Left lung (tissue), 10 donors: Measurements from ENCODE around the gene ACTN3. TPM values are rescaled to one million over a fixed set of nuclear protein-coding genes. Genes with fewer than 3 reads are reported as not detected.

Experiments used
- ATAC-seq: fragments of 200-7000 bp; cut with Tn5 transposase; one replicate; pipeline ENCODE4 v1.9.1; 2020; ENCODE audit warnings: moderate library complexity
- DNase-seq, 4 donors: peaks; one replicate each; pipeline ENCODE4 v3.0.0-alpha.2; 2013 to 2020
- H3K27ac ChIP-seq, 2 donors: fragments of 200-600 bp; sonication (generic) in 1 of 2; one replicate each; pipeline versions ENCODE4 v1.5.0 to v1.8.0; 2020 to 2021
- H3K27me3 ChIP-seq, 2 donors: fragments of 200-600 bp; sonication (generic) in 1 of 2; one replicate each; pipeline versions ENCODE4 v1.5.0 to v1.8.0; 2020 to 2021
- H3K36me3 ChIP-seq, 2 donors: fragments of 200-600 bp; sonication (generic) in 1 of 2; one replicate each; pipeline versions ENCODE4 v1.5.0 to v1.8.0; 2020 to 2021
- H3K4me1 ChIP-seq, 2 donors: fragments of 200-600 bp; one replicate each; pipeline ENCODE4 v1.8.0; 2021
- H3K4me3 ChIP-seq, 2 donors: fragments of 200-600 bp; sonication (generic) in 1 of 2; one replicate each; pipeline versions ENCODE4 v1.5.0 to v1.8.0; 2020 to 2021; ENCODE audit warnings: mild to moderate bottlenecking in 1 of 2
- H3K9me3 ChIP-seq, 2 donors: fragments of 200-600 bp; sonication (generic) in 1 of 2; one replicate each; pipeline versions ENCODE4 v1.5.0 to v1.8.0; 2020 to 2021
- CTCF ChIP-seq, 2 donors: fragments of 200-600 bp; sonication (generic) in 1 of 2; IDR thresholded peaks; one replicate each; pipeline versions ENCODE4 v1.5.0 to v1.8.0; 2021; ENCODE audit warnings: antibody characterized with exemption in 2 of 2
- intact Hi-C, 2 donors: fragments of 100-400 bp; cut with DNase I; formaldehyde crosslinking; loops; one replicate each; pipeline versions ENCODE4 v1.11.2 to v1.14.2; 2022
- polyA plus RNA-seq, 6 donors: library from polyadenylated mRNA; unstranded; fragments of 120-200 nt; gene quantifications; one replicate each; pipeline ENCODE4 v1.2.1, GENCODE V29; 2013; ENCODE audit not compliant: insufficient read length in 6 of 6
- total RNA-seq, 2 donors: library from RNA; stranded (reverse); fragmentation: NEBNext Ultra II Directional; extraction: Animal tissue kit (Norgen Biotek cat#: 25700); gene quantifications; one replicate each; pipeline ENCODE4 v1.2.1, GENCODE V29; 2021
- donor health status: DM: no; HTN: yes; CAD: no.
- donor health status: DM: no; HTN: no; CAD: no.

Gene ACTN3
- total and polyA plus RNA-seq, 8 donors: 0.06 to 0.16 TPM; not detected in 6

GRCh38 chr11:66548774-66549630, 2.3 kb downstream of the ACTN3 start:
- H3K27me3 ChIP-seq: peaks cover 0 to 7% of the 10 kb centered on the region in 2 donors
- no peak overlapping the region for H3K27ac ChIP-seq
- intact Hi-C loops: no loop called here
- H3K36me3 ChIP-seq: no peaks in the 10 kb centered on the region
- no peak for TF ChIP-seq CTCF (IDR thresholded peaks at IDR 0.05)
- ATAC-seq: no peak
- H3K4me1 ChIP-seq: peaks cover 11 to 26% of the 10 kb centered on the region in 2 donors
- H3K9me3 ChIP-seq: no peaks in the 10 kb centered on the region
- no peak overlapping the region for H3K4me3 ChIP-seq
- DNase-seq: peak in 1 of 4 donors; percentile 21

GRCh38 chr11:66549696-66550095, 3.0 kb downstream of the ACTN3 start:
- no peak overlapping the region for H3K4me3 ChIP-seq
- ATAC-seq: no peak
- TF ChIP-seq CTCF (IDR thresholded peaks at IDR 0.05): no peak
- H3K36me3 ChIP-seq: no peaks in the 10 kb centered on the region
- peaks cover 0 to 7% of the 10 kb centered on the region in 2 donors for H3K27me3 ChIP-seq
- no peak overlapping the region for H3K27ac ChIP-seq
- H3K4me1 ChIP-seq: peaks cover 11 to 19% of the 10 kb centered on the region in 2 donors
- no peaks in the 10 kb centered on the region for H3K9me3 ChIP-seq
- no peak for DNase-seq
- intact Hi-C loops: no loop called here

- no peak for ATAC-seq
- Histone ChIP-seq H3K4me3 (no peak overlapping the region), H3K9me3 (no peaks in the 10 kb centered on the region), H3K36me3 (no peaks in the 10 kb centered on the region), H3K27me3 (peaks cover 0 to 7% of the 10 kb centered on the region in 2 donors), H3K4me1 (peaks cover 4 to 11% of the 10 kb centered on the region in 2 donors), H3K27ac (no peak overlapping the region)
- DNase-seq: no peak
- TF ChIP-seq CTCF (IDR thresholded peaks at IDR 0.05): no peak
- intact Hi-C loops: no loop called here
Measured at GRCh38 chr11:66550887-66551286, 4.2 kb downstream of the ACTN3 start.

- DNase-seq (no peak), ATAC-seq (no peak)
- Histone ChIP-seq H3K36me3 (no peaks in the 10 kb centered on the region), H3K27me3 (peaks cover 0 to 26% of the 10 kb centered on the region in 2 donors), H3K27ac (no peak overlapping the region), H3K4me1 (peaks cover 4 to 8% of the 10 kb centered on the region in 2 donors), H3K9me3 (no peaks in the 10 kb centered on the region), H3K4me3 (no peak overlapping the region)
- intact Hi-C loops: no loop called here
- TF ChIP-seq CTCF (IDR thresholded peaks at IDR 0.05): no peak
Measured at GRCh38 chr11:66554602-66555001, 7.9 kb downstream of the ACTN3 start.

GRCh38 chr11:66555416-66555815, 8.7 kb downstream of the ACTN3 start:
- peak in 1 of 4 donors; percentile 20 for DNase-seq
- Histone ChIP-seq H3K27me3 (peaks cover 0 to 26% of the 10 kb centered on the region in 2 donors), H3K9me3 (no peaks in the 10 kb centered on the region), H3K4me1 (peaks cover 4 to 8% of the 10 kb centered on the region in 2 donors), H3K27ac (no peak overlapping the region), H3K4me3 (no peak overlapping the region), H3K36me3 (no peaks in the 10 kb centered on the region)
- ATAC-seq: no peak
- no peak for TF ChIP-seq CTCF (IDR thresholded peaks at IDR 0.05)
- intact Hi-C loops: no loop called here
